GM12875 (cell line): ENCODE data around the gene CPLX3.
A peak's percentile ranks its signal among the peaks of the same experiment; 100 is the strongest.

Source experiments
- H3K4me3 ChIP-seq: one replicate; pipeline ENCODE4 v1.5.1; 2011; ENCODE audit warnings: low read depth, low read length, control low read depth
- TF ChIP-seq, protein P1 (sequence below): IDR thresholded peaks from 2 replicates; pipeline ENCODE4 v1.5.1; 2011; ENCODE audit warnings: low read depth, mild to moderate bottlenecking, control low read depth, inconsistent platforms, low read length, moderate library complexity, borderline replicate concordance; ENCODE audit not compliant: insufficient read depth

The CPLX3 gene

DNA sequence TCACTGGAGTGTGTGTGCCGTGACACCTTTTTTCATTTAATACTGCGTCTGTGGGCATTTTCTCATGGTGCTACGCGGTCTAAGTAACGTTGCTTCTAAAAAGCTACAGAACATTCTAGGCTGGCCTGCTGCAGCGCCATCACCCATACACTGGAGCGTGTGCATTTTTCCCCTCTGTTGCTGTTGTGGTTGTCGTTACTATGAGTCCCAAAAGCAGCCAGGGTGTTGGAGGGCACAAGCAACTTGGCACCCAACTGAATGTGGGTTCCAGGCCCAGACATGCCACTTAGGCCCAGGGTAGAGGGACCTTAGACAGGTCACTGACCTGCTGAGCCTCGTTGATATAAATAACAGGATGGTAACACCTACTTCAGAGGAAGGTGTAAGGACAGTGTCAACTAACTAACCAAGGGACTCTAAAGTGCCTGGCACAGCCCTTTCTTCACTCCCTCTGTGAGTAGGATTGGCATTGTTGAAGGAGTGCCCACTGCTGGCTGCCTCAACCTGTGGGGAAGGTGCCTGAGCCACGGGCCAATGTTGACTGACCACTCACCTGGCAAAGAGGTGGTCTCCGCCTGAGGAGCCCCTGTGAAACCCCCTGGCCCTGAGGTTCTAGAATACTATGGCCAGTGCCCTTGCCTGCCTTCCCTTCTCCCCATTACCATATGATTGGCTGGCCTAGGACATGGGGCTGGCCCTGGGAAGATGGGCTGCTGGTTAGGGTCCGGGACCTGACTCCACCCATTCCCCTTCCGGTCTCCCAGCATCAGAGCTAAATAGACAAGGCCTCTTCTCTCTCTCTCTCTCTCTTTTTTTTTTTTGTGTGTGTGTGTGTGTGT, 41.0 kb upstream of the CPLX3 start:
- peak overlapping the region; percentile 98 for H3K4me3 ChIP-seq
- TF ChIP-seq, protein P1, sequence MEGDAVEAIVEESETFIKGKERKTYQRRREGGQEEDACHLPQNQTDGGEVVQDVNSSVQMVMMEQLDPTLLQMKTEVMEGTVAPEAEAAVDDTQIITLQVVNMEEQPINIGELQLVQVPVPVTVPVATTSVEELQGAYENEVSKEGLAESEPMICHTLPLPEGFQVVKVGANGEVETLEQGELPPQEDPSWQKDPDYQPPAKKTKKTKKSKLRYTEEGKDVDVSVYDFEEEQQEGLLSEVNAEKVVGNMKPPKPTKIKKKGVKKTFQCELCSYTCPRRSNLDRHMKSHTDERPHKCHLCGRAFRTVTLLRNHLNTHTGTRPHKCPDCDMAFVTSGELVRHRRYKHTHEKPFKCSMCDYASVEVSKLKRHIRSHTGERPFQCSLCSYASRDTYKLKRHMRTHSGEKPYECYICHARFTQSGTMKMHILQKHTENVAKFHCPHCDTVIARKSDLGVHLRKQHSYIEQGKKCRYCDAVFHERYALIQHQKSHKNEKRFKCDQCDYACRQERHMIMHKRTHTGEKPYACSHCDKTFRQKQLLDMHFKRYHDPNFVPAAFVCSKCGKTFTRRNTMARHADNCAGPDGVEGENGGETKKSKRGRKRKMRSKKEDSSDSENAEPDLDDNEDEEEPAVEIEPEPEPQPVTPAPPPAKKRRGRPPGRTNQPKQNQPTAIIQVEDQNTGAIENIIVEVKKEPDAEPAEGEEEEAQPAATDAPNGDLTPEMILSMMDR: no peak

DNA sequence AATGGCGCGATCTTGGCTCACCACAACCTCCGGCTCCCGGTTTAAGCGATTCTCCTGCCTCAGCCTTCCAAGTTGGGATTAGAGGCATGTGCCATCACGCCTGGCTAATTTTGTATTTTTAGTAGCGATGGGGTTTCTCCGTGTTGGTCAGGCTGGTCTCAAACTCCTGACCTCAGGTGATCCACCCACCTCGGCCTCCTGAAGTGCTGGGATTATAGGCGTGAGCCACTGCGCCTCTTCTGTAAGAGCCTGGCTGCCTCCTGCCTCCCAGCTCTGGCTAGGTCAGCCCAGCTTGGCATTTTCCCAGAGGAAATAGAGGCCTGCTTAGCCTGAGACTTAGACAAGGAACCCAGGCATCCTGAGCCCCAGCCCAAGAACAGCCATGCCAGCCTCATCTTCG, 40.3 kb upstream of the CPLX3 start:
- peak overlapping the region; percentile 98 for H3K4me3 ChIP-seq

DNA sequence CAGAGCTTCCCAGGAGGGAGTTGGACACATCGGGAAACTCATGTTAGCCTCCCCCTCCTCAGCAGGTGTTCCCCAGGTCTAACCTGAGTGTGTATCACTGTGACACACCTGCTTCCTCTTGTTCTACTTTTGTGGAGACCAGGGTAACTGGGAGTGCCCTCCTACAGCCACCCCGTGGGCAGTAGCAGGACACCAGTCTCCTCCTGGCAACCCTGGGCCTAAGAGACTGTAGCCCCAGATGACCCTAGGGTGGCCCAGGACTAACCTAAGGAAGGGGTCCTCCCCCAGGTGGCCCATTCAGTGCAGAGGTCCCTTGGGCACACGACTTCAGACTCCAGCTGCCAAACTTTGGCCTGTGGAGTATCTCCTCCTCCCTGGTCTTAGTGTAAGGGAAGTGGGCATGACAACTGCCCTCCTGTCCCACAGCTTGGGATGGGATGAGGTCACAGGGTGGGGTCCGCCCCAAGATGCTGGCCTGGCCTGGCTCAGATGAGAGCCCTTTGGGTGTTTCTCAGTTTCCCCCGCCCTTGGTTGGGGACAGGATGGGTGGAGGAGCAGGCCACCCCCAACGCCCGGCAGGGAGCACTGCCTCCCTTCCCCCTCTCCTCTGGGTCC, 39.8 kb upstream of the CPLX3 start:
- peak overlapping the region; percentile 98 for H3K4me3 ChIP-seq
- TF ChIP-seq, protein P1: no peak

DNA sequence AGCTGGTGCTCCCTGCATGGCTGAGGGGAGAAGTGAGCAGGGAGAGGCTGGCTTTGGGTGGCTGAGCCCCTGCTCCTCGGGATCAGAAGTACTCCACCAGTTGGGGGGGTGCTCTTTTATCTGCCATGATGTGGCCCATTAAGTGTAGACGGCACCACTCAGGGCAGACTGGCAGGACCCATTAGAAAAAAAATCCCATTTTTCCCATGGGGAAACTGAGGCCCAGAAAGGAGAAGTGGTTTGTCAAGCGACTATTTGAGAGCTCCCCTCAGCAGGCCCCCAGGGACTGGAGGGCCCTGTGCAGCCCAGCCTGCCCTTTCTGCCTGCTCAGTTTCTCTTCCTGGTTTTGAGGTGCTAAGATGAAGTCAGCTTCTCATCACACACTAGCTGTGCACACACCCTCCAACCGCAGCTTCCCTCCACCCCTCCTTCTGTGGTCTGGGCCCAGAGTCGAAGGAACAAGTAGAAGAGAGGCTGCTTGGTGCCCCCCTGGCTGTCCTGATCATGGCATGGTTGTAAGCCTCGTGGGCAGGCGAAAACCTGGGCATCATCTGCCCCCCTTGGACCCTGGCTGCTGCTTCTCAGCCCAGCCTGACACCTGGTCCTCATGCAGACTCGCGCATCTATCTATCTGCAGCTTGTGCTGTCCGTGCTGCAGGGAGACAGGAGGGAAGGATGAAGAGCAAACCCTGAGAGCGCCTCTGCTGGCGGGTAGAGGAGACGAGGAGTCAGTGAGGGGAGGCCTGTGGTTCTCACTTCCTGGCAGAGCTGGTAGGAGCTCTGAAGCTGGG, 39.0 kb upstream of the CPLX3 start:
- H3K4me3 ChIP-seq: peak overlapping the region; percentile 98
- TF ChIP-seq, protein P1: peak; percentile 89

DNA sequence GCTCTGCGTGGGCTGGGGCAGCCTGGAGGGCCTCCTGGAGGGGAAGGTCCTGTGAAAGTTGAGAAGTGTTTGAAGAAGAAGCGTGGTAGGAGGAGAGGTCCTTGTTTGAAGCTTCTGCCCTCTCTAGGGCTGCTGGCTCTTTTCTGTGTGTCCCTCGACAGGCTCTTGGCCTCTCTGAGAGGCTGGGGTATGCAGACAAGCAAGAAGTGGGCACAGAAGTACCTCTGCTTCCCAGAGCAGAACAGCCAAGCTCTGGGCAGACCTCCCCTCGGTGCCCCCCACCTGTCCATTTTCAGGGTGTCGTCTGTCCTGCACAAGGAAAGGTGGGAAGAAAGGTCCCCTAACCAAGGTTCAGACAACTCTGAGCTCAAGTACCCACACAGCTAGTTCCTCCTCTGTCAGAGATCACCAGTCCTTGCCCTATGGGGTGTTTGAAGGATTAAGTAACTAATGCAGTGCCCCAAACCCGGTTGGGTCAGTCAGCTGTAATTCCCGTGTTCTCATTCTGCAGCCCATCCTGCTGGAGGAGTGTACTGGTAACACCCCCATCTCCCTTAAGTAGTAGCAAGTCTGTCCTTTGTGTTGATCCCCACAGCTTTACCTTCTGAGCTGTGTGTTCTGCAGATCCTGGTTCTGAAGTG, 38.3 kb upstream of the CPLX3 start:
- H3K4me3 ChIP-seq: peak overlapping the region; percentile 98
- TF ChIP-seq, protein P1: no peak

DNA sequence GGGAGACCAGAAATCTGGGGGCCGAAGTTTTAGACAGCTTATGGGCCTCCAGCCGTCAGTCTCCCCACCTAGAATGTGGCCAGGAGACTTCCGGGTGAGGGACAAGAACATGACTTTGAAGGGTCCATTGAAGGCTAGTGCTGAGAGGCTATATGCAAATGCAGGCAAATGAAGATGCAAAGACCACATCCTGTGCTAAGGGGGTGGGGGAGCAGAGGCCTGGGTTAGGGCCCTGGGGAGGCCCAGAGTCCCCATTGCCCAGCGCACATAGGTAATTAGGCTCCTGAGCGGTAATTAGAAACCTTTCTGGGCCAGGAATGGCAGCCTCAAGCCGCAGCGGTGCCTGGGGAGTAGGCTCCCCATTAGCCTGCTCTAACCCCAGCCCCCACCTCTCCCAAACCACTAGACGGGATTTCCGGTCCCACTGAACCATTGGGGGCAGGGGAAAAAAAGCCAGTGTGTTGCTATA, 37.7 kb upstream of the CPLX3 start:
- peak overlapping the region; percentile 98 for H3K4me3 ChIP-seq
- TF ChIP-seq, protein P1: no peak

DNA sequence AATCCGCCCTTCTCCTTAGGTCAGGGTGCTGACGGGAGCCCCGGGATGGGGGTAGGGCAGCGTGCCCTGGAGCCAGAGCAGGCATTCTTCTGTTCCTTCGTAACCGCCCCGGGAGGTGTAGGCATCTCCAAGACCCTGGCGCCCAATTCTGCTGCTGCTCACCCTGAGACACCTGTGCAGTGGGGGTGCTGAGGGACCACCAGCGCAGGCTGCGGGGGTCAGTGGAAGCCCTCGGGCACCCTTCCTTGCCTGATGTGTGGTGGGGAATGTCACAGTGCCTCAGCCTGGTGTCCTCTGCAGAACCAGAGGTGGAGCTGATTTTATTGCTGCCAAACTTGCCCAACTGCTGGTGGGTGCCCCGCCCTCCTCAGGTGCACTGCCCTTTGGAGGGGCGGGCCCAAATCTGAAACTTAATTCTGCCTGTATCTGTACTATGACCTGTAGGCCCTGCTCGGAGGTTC, 37.2 kb upstream of the CPLX3 start:
- H3K4me3 ChIP-seq: peak overlapping the region; percentile 51

More for the DNA sequence above, 37.2 kb upstream of the CPLX3 start:
- TF ChIP-seq, protein P1: no peak
